Activated T-cell treated with anti-CD3 and anti-CD28 coated beads for 24 hours (primary cell): ENCODE results near the gene ZFYVE16.
"Not testable (repeated sequence)": the region's sequence is repeated elsewhere in the genome, so short reads cannot be mapped to it uniquely, and the experiment has no call there.

Experiments used
- DNase-seq: peaks from one replicate; pipeline ENCODE4 v3.0.0-alpha.2; 2020; ENCODE audit warnings: low read depth

Gene ZFYVE16

GRCh38 chr5:80411589-80412219 lies 3.8 kb downstream of the ZFYVE16 start:
- no peak for DNase-seq

DNA sequence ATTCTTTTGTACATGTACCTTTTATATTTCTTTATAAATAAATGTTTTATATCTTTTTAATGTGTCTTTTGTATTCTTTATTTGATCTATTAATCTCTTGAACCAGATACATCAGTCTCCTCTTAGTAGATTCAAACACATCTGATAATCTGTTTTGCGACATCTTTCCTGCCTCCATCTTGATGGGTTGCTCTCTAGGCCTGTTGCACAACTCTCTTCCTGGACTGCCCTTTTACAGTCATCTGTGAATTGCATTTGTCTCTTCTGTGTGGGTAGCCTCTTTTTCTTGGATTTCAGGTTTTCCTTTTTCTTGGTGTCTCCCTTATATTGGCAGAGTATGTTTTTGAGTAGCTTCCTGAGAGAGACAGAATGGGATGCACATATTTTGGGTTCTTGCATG lies 6.2 kb downstream of the ZFYVE16 start:
- no peak for DNase-seq

DNA sequence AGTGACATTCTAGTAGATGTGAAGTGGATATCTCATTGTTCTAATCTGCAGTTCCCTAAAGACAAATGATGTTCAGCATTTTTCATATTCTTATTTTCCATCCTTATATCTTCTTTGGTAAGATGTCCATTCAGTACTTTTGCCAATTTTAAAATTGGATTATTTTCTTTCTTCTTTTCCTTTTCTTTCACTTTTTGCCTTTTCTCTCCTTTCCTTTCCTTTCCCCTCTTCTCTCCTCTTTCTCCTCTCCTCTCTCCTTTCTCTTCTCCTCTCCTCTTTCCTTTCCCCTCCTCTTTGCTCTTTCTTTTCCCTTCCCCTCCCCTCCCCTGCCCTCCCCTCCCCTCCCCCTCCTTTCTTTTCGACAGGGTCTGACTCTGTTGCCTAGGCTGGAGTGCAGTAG lies 10.1 kb downstream of the ZFYVE16 start:
- no peak for DNase-seq

- not testable (repeated sequence) for DNase-seq
Measured at GRCh38 chr5:80424365-80424764, 16.5 kb downstream of the ZFYVE16 start.

- DNase-seq: no peak
Measured at GRCh38 chr5:80435476-80435875, 27.6 kb downstream of the ZFYVE16 start.

DNA sequence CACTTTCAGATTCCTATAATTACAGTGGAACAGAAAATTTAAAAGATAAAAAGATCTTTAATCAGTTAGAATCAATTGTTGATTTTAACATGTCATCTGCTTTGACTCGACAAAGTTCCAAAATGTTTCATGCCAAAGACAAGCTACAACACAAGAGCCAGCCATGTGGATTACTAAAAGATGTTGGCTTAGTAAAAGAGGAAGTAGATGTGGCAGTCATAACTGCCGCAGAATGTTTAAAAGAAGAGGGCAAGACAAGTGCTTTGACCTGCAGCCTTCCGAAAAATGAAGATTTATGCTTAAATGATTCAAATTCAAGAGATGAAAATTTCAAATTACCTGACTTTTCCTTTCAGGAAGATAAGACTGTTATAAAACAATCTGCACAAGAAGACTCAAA lies 29.5 kb downstream of the ZFYVE16 start:
- DNase-seq: no peak

DNA sequence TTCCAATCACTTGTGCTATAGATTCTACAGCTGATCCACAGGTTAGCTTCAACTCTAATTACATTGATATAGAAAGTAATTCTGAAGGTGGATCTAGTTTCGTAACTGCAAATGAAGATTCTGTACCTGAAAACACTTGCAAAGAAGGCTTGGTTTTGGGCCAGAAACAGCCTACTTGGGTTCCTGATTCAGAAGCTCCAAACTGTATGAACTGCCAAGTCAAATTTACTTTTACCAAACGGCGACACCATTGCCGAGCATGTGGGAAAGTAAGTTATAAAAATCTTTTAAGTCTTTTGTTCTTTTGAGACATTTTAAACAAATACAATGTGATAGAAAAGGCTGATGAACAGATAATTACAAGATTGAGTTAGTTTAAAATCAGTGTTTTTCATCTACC lies 30.9 kb downstream of the ZFYVE16 start:
- DNase-seq: no peak

GRCh38 chr5:80439213-80439612 lies 31.3 kb downstream of the ZFYVE16 start:
- no peak for DNase-seq

GRCh38 chr5:80442742-80443141 lies 34.9 kb downstream of the ZFYVE16 start:
- no peak for DNase-seq

GRCh38 chr5:80453366-80453765 lies 45.5 kb downstream of the ZFYVE16 start:
- DNase-seq: no peak

- DNase-seq: no peak
Measured at GRCh38 chr5:80463269-80463668, 55.4 kb downstream of the ZFYVE16 start.

DNA sequence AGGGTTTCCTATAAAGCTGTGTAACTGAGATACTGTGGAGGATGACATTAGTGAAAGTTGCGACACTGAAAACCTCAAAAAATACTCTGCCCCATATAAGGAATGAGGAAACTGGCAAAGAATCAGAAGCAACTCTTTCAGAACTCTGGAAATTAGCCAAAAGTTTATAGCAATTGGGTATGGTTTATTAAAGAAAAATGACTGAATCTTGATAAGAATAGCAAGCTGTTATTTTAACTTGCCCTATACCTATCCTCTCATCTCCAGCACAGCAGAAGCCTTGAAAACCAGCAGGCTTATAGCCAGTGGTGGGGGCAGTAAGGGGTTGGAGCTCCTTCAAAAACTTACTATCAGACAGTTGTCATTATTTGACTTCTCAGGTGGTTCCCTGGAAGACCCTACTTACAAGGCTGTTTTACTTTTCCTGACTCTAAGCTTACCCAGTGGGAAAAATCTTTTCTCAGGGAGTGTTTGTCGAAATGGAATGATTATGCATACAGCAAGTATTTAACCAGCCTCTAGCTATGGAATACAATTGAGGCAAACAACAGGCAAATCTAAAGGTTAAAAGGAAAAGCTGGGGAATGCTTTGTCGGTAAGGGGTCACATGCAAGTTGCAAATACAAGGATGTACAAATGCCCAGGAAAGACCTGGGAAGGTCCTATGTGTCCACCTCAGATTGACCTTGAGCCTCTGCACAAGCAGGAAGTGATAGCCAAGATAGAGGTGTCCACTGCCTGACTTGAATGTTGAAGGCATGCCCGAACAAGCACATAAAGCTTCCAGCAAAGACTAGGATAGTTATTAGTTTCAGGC lies 59.0 kb downstream of the ZFYVE16 start:
- DNase-seq: no peak

DNA sequence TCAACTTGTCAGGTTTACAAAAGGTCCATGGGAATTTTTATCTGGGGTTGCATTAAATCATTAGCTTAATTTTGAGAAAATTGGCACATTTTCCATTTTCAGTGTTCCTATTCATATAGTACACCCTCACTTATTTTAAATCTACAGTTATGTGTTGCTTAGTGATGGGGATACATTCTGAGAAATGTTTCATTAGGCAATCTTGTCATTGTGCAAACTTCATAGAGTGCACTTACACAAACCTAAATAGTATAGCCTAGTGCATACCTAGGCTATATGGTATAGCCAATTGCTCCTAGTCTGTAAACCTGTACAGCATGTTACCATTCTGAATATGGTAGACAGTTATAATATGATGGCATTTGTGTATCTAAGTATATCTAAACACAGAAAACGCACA lies 60.3 kb downstream of the ZFYVE16 start:
- DNase-seq: no peak

DNA sequence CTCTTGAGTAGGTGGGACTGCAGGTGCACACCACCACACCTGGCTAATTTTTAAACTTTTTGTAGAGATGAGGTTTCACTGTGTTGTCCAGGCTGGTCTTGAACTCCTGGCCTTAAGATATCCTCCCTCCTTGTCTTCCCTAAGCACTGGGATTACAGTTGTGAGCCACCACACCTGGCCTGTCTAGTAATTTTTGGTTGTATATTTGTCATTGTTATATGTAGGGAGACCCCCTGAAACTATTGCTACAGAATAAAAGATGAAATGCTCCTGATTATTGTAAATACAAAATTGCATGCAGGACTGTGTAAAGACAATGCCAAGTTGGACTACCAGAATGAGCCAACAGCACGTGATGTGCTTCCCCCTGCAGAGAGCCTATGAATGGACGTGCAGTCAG lies 62.8 kb downstream of the ZFYVE16 start:
- DNase-seq: not testable (repeated sequence)

DNA sequence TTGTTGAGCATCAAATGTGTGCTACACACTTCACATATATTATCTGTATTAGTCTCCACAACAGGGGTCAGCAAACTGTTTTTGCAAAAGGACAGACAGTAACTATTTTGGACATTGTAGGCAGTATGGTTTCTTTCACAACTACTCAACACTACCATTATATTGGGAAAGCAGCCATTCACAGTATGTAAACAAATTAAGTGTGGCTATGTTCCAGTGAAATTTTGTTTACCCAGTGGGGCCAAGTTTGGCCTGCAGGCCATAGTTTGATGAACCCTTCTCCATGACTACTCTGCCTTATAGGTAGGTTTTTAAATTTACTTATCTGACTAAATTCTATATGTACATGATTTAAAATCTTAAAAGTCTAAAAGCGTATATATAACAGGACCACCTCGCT lies 67.1 kb downstream of the ZFYVE16 start:
- DNase-seq: no peak

DNA sequence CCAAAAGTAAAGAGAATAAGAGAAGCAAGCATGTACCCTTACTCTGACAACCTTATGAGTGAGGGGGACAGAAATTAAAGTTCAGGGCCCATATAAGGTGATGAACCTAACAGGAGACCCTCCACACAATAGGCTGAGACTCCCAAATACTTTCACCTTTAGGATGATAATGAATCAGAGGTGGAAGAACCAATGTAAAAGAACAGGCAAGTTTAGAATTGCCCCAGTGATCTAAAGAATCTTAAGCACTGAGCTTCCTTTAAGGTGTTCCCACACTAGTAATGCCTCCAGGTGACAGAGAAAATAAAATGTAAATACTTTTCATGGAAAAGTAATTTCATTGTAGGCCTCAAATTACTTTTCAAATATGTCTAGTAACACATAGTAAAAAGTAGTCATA lies 71.8 kb downstream of the ZFYVE16 start:
- DNase-seq: no peak

DNA sequence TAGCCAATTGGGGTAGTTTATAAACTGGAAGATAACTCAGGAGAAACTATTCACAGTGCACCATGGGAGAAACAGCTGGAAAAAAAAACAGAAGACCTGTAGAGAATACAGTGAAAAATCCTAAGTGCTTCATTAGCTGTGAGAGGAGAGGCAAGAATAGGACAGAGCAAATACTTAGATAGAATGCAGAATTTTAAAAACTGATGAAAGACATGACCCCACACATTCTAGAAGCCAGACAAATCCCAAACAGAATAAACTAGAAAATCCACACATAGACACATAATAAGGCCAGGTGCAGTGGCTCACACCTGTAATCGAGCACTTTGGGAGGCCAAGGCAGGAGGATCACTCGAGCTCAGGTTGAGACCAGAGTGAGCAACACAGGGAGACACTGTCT lies 72.5 kb downstream of the ZFYVE16 start:
- DNase-seq: no peak

DNA sequence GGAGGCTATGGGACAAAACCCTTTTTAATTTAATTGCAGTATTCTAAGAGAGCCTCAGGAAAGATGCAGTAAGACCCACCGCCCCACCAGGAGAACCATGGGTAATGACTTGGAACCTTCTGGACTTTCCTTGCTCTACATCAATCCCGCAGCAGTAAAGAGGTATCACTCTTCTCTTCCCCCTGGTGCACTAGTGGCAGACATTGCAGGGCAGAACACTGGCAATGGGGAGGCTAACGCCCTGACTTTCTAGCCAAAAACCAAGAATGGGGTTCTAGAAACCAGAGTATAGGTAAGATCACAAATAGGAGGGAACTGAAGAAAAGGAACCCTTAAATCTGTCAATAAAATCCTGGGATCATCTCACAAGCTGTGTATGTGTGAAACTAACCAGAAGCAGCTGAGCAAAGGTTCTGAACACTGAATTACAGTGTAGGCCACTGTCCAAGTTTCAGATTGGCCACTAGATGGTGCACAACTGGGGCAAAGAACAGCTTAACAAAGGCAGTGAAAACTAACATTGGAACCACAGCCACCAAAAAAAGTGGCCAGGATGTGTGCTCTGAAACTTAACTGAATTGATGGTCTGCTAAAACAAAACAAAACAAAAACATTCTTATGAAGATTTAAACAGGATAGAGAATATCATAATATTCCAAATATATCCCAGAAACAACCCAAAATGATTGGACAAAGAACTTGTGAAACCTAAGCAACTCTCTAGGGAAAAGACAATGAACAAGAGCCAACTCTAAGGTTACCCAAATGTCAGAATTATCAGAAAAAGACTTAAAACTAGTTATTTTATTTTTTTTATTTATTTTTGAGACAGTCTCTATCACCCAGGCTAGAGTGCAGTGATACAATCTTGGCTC lies 73.4 kb downstream of the ZFYVE16 start:
- peak; percentile 22 for DNase-seq

- DNase-seq: no peak
Measured at GRCh38 chr5:80482578-80482977, 74.7 kb downstream of the ZFYVE16 start.

DNA sequence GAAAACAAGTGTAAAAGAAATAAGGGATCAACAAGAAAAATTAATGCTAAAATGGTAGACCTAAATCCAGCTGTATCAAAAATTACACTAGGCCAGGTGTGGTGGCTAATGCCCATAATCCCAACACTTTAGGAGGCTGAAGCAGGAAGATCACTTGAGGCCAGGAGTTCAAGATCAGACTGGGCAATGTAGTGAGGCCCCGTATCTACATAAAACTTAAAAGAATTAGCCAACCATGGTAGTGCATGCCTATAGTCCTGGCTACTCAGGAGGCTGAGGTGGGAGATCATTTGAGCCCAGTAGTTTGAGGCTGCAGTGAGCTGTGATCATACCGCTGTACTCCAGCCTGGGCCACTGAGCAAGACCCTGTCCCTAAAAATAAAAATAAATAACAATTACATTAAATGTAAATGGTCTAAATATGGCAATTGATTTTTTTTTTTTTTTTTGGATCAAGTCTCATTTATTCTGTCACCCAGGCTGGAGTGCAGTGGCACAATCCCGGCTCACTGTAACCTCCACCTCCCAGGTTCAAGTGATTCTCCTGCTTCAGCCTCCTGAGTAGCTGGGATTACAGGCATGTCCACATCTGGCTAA lies 75.9 kb downstream of the ZFYVE16 start:
- no peak for DNase-seq

DNA sequence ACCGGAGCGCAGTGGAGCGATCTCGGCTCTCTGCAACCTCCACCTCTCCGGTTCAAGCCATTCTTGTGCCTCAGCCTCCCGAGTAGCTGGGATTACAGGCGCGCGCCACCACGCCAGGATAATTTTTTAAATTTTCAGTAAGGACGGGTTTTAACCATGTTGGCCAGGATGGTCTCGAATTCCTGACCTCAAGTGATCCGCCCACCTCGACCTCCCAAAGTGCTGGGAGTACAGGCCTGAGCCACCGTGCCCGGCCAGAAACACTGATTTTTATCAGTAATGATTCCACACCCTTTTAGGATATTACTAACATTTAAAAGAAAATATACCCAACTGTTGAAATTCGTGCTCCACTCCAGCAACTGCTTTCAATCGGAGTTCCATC lies 79.6 kb downstream of the ZFYVE16 start:
- no peak for DNase-seq
